ENCODE results near the gene SEMA3E. TPM values are rescaled to one million over a fixed set of nuclear protein-coding genes. Genes with fewer than 3 reads are reported as not detected.

The SEMA3E gene
- total RNA-seq, 4 donors from 2014 or later, result 1.5 to 5.3 (median 3.5) TPM

- no peak for TF ChIP-seq CTCF (IDR thresholded peaks at IDR 0.05; ENCODE audit: low read depth)
Measured at GRCh38 chr7:83640731-83641537, 8.0 kb downstream of the SEMA3E start.

- no peak for TF ChIP-seq CTCF (IDR thresholded peaks at IDR 0.05; ENCODE audit: low read depth)
Measured at GRCh38 chr7:83640240-83640639, 8.7 kb downstream of the SEMA3E start.

- TF ChIP-seq CTCF (IDR thresholded peaks at IDR 0.05; ENCODE audit: low read depth), result no peak
Measured at GRCh38 chr7:83633516-83633915, 15.4 kb downstream of the SEMA3E start.

DNA sequence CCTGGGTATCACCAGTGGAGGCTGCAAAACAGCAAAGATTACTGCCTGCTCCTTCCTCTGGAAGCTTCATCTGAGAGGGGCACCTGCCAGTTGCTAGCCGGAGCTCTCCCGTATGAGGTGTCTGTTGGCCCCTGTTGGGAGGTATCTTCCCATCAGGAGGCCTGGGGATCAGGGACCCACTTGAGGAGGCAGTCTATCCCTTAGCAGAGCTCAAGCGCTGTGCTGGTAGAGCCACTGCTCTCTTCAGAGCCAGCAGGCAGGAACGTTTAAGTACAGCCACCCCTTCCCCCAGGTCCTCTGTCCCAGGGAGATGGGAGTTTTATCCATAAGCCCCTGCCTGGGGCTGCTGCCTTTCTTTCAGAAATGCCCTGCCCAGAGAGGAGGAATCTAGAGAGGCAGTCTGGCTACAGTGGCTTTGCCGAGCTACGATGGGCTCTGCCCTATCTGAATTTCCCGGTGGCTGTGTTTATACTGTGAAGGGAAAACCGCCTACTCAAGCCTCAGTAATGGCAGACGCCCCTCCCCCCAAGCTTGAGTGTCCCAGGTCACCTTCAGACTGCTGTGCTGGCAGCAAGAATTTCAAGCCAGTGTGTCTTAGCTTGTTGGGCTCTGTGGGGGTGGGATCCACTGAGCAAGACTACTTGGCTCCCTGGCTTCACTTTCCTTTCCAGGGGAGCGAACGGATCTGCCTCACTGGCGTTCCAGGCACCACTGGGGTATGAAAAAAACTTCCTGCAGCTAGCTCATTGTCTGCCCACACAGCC is 19.6 kb downstream of the SEMA3E start:
- no peak for TF ChIP-seq CTCF (IDR thresholded peaks at IDR 0.05; ENCODE audit: low read depth)

- no peak for TF ChIP-seq CTCF (IDR thresholded peaks at IDR 0.05; ENCODE audit: low read depth)
Measured at GRCh38 chr7:83617858-83618257, 31.1 kb downstream of the SEMA3E start.

GRCh38 chr7:83614112-83614511 is 34.8 kb downstream of the SEMA3E start:
- TF ChIP-seq CTCF (IDR thresholded peaks at IDR 0.05; ENCODE audit: low read depth), result no peak

- no peak for TF ChIP-seq CTCF (IDR thresholded peaks at IDR 0.05; ENCODE audit: low read depth)
Measured at GRCh38 chr7:83613232-83613631, 35.7 kb downstream of the SEMA3E start.
